ENCODE results near the gene GPX7.

The GPX7 gene

GRCh38 chr1:52559875-52560274, 42.3 kb upstream of the GPX7 start:
- no peak overlapping the region for H3K23ac ChIP-seq (ENCODE audit: low read length in 2 of 2)
- no peak overlapping the region for H2BK120ac ChIP-seq (ENCODE audit: low read depth, low read length)
- DNase-seq, result no peak
- no peak overlapping the region for H3K18ac ChIP-seq (ENCODE audit: low read depth in 1 of 2, low read length in 2 of 2)
- no peaks in the 10 kb centered on the region for H3K79me1 ChIP-seq (replicated peaks; ENCODE audit: low read length, poor library complexity, severe bottlenecking)
- no peaks in the 10 kb centered on the region for H3K4me1 ChIP-seq (ENCODE audit: control insufficient read depth, insufficient read depth, low read depth, low read length)
- H2BK5ac ChIP-seq (ENCODE audit: low read depth, low read length, poor library complexity, severe bottlenecking), result no peak overlapping the region
- no peak overlapping the region for H2BK12ac ChIP-seq (ENCODE audit: low read length in 2 of 2)
- no peak overlapping the region for H3K14ac ChIP-seq (ENCODE audit: low read length in 2 of 2)
- H3K27me3 ChIP-seq (ENCODE audit: control insufficient read depth in 1 of 2, insufficient read depth in 1 of 2, low read length in 2 of 2), result no peaks in the 10 kb centered on the region
- H3K9ac ChIP-seq (ENCODE audit: low read length), result no peak overlapping the region
- H3K9me3 ChIP-seq (ENCODE audit: control insufficient read depth, low read length), result no peaks in the 10 kb centered on the region
- no peak overlapping the region for H3K27ac ChIP-seq (ENCODE audit: low read length, poor library complexity, severe bottlenecking)
- H2AK5ac ChIP-seq (ENCODE audit: low read length, severe bottlenecking), result no peak overlapping the region
- no peak overlapping the region for H3K4ac ChIP-seq (ENCODE audit: low read depth in 1 of 2, low read length in 2 of 2)
- H3K4me2 ChIP-seq (ENCODE audit: low read length, poor library complexity, severe bottlenecking), result no peak overlapping the region
- H4K8ac ChIP-seq (ENCODE audit: low read length), result no peak overlapping the region
- H3K36me3 ChIP-seq (ENCODE audit: control insufficient read depth in 1 of 2, insufficient read depth in 2 of 2, low read depth in 1 of 2, low read length in 2 of 2), result no peaks in the 10 kb centered on the region
- no peak overlapping the region for H4K91ac ChIP-seq (ENCODE audit: low read length)
- 95% methylated on average over 2 of the region's 2 CpGs for WGBS
- H2AFZ ChIP-seq (ENCODE audit: low read depth, low read length), result no peak overlapping the region
- no peak overlapping the region for H2BK15ac ChIP-seq (ENCODE audit: low read depth, poor library complexity, severe bottlenecking)
- no peak overlapping the region for H3K4me3 ChIP-seq (ENCODE audit: insufficient read depth in 1 of 2, low read depth in 1 of 2, low read length in 2 of 2)

- Histone ChIP-seq H2AK5ac (ENCODE audit: low read length, severe bottlenecking) (no peak overlapping the region), H3K79me1 (replicated peaks; ENCODE audit: low read length, poor library complexity, severe bottlenecking) (no peaks in the 10 kb centered on the region), H2BK5ac (ENCODE audit: low read depth, low read length, poor library complexity, severe bottlenecking) (no peak overlapping the region), H4K8ac (ENCODE audit: low read length) (no peak overlapping the region), H4K91ac (ENCODE audit: low read length) (no peak overlapping the region), H3K4me3 (ENCODE audit: insufficient read depth in 1 of 2, low read depth in 1 of 2, low read length in 2 of 2) (no peak overlapping the region), H2AFZ (ENCODE audit: low read depth, low read length) (no peak overlapping the region), H2BK12ac (ENCODE audit: low read length in 2 of 2) (no peak overlapping the region), H3K4me1 (ENCODE audit: control insufficient read depth, insufficient read depth, low read depth, low read length) (no peaks in the 10 kb centered on the region), H3K9me3 (ENCODE audit: control insufficient read depth, low read length) (no peaks in the 10 kb centered on the region), H3K23ac (ENCODE audit: low read length in 2 of 2) (no peak overlapping the region), H3K14ac (ENCODE audit: low read length in 2 of 2) (no peak overlapping the region), H2BK120ac (ENCODE audit: low read depth, low read length) (no peak overlapping the region), H3K36me3 (ENCODE audit: control insufficient read depth in 1 of 2, insufficient read depth in 2 of 2, low read depth in 1 of 2, low read length in 2 of 2) (no peaks in the 10 kb centered on the region), H3K4me2 (ENCODE audit: low read length, poor library complexity, severe bottlenecking) (no peak overlapping the region), H3K4ac (ENCODE audit: low read depth in 1 of 2, low read length in 2 of 2) (no peak overlapping the region), H3K27me3 (ENCODE audit: control insufficient read depth in 1 of 2, insufficient read depth in 1 of 2, low read length in 2 of 2) (no peaks in the 10 kb centered on the region), H3K27ac (ENCODE audit: low read length, poor library complexity, severe bottlenecking) (no peak overlapping the region), H3K18ac (ENCODE audit: low read depth in 1 of 2, low read length in 2 of 2) (no peak overlapping the region), H2BK15ac (ENCODE audit: low read depth, poor library complexity, severe bottlenecking) (no peak overlapping the region), H3K9ac (ENCODE audit: low read length) (no peak overlapping the region)
- 93% methylated on average over 2 of the region's 3 CpGs for WGBS
- no peak for DNase-seq
These were observed 39.4 kb upstream of the GPX7 start for GRCh38 chr1:52562766-52563165.

GRCh38 chr1:52567943-52568342, 34.2 kb upstream of the GPX7 start:
- H3K27ac ChIP-seq (ENCODE audit: low read length, poor library complexity, severe bottlenecking), result no peak overlapping the region
- H2AFZ ChIP-seq (ENCODE audit: low read depth, low read length), result no peak overlapping the region
- H2BK120ac ChIP-seq (ENCODE audit: low read depth, low read length), result no peak overlapping the region
- no peak overlapping the region for H3K4ac ChIP-seq (ENCODE audit: low read depth in 1 of 2, low read length in 2 of 2)
- H3K4me1 ChIP-seq (ENCODE audit: control insufficient read depth, insufficient read depth, low read depth, low read length), result no peaks in the 10 kb centered on the region
- no peak overlapping the region for H2BK12ac ChIP-seq (ENCODE audit: low read length in 2 of 2)
- no peak overlapping the region for H3K4me3 ChIP-seq (ENCODE audit: insufficient read depth in 1 of 2, low read depth in 1 of 2, low read length in 2 of 2)
- H3K23ac ChIP-seq (ENCODE audit: low read length in 2 of 2), result no peak overlapping the region
- no peaks in the 10 kb centered on the region for H3K27me3 ChIP-seq (ENCODE audit: control insufficient read depth in 1 of 2, insufficient read depth in 1 of 2, low read length in 2 of 2)
- H3K14ac ChIP-seq (ENCODE audit: low read length in 2 of 2), result no peak overlapping the region
- no peaks in the 10 kb centered on the region for H3K79me1 ChIP-seq (replicated peaks; ENCODE audit: low read length, poor library complexity, severe bottlenecking)
- no peak for DNase-seq
- H4K91ac ChIP-seq (ENCODE audit: low read length), result no peak overlapping the region
- H2BK5ac ChIP-seq (ENCODE audit: low read depth, low read length, poor library complexity, severe bottlenecking), result no peak overlapping the region
- no peak overlapping the region for H3K4me2 ChIP-seq (ENCODE audit: low read length, poor library complexity, severe bottlenecking)
- H4K8ac ChIP-seq (ENCODE audit: low read length), result no peak overlapping the region
- no peaks in the 10 kb centered on the region for H3K36me3 ChIP-seq (ENCODE audit: control insufficient read depth in 1 of 2, insufficient read depth in 2 of 2, low read depth in 1 of 2, low read length in 2 of 2)
- H3K18ac ChIP-seq (ENCODE audit: low read depth in 1 of 2, low read length in 2 of 2), result no peak overlapping the region
- H3K9ac ChIP-seq (ENCODE audit: low read length), result peak overlapping the region; percentile 9
- WGBS, result 64% methylated on average over 5 of the region's 5 CpGs
- no peak overlapping the region for H2BK15ac ChIP-seq (ENCODE audit: low read depth, poor library complexity, severe bottlenecking)
- no peak overlapping the region for H2AK5ac ChIP-seq (ENCODE audit: low read length, severe bottlenecking)
- no peaks in the 10 kb centered on the region for H3K9me3 ChIP-seq (ENCODE audit: control insufficient read depth, low read length)

- no peak overlapping the region for H3K4me3 ChIP-seq (ENCODE audit: insufficient read depth in 1 of 2, low read depth in 1 of 2, low read length in 2 of 2)
- H3K27ac ChIP-seq (ENCODE audit: low read length, poor library complexity, severe bottlenecking), result no peak overlapping the region
- H2AFZ ChIP-seq (ENCODE audit: low read depth, low read length), result no peak overlapping the region
- H3K23ac ChIP-seq (ENCODE audit: low read length in 2 of 2), result no peak overlapping the region
- no peak overlapping the region for H3K4ac ChIP-seq (ENCODE audit: low read depth in 1 of 2, low read length in 2 of 2)
- no peak overlapping the region for H2BK5ac ChIP-seq (ENCODE audit: low read depth, low read length, poor library complexity, severe bottlenecking)
- H3K36me3 ChIP-seq (ENCODE audit: control insufficient read depth in 1 of 2, insufficient read depth in 2 of 2, low read depth in 1 of 2, low read length in 2 of 2), result no peaks in the 10 kb centered on the region
- no peak overlapping the region for H3K4me2 ChIP-seq (ENCODE audit: low read length, poor library complexity, severe bottlenecking)
- H2AK5ac ChIP-seq (ENCODE audit: low read length, severe bottlenecking), result no peak overlapping the region
- no peaks in the 10 kb centered on the region for H3K9me3 ChIP-seq (ENCODE audit: control insufficient read depth, low read length)
- H3K18ac ChIP-seq (ENCODE audit: low read depth in 1 of 2, low read length in 2 of 2), result no peak overlapping the region
- H2BK12ac ChIP-seq (ENCODE audit: low read length in 2 of 2), result no peak overlapping the region
- peak; percentile 42 for DNase-seq
- H3K79me1 ChIP-seq (replicated peaks; ENCODE audit: low read length, poor library complexity, severe bottlenecking), result no peaks in the 10 kb centered on the region
- H4K8ac ChIP-seq (ENCODE audit: low read length), result no peak overlapping the region
- WGBS, result 61% methylated on average over 6 of the region's 7 CpGs
- no peak overlapping the region for H2BK15ac ChIP-seq (ENCODE audit: low read depth, poor library complexity, severe bottlenecking)
- no peaks in the 10 kb centered on the region for H3K27me3 ChIP-seq (ENCODE audit: control insufficient read depth in 1 of 2, insufficient read depth in 1 of 2, low read length in 2 of 2)
- H4K91ac ChIP-seq (ENCODE audit: low read length), result no peak overlapping the region
- no peaks in the 10 kb centered on the region for H3K4me1 ChIP-seq (ENCODE audit: control insufficient read depth, insufficient read depth, low read depth, low read length)
- no peak overlapping the region for H3K9ac ChIP-seq (ENCODE audit: low read length)
- H2BK120ac ChIP-seq (ENCODE audit: low read depth, low read length), result no peak overlapping the region
- no peak overlapping the region for H3K14ac ChIP-seq (ENCODE audit: low read length in 2 of 2)
These were observed 32.5 kb upstream of the GPX7 start for GRCh38 chr1:52569449-52570210.
